Mucosa of rectum (tissue), 2 donors: ENCODE measurements around the gene MAST4.

Experiments used
- H3K27ac ChIP-seq, 2 donors: one replicate each; pipeline ENCODE4 v1.7.0; 2013; ENCODE audit warnings: inconsistent platforms in 2 of 2, low read depth in 2 of 2, low read length in 2 of 2
- H3K27me3 ChIP-seq, 2 donors: one replicate each; pipeline ENCODE4 v1.7.0; 2013; ENCODE audit warnings: low read length in 2 of 2; ENCODE audit not compliant: control insufficient read depth in 2 of 2, insufficient read depth in 2 of 2
- H3K36me3 ChIP-seq, 2 donors: one replicate each; pipeline ENCODE4 v1.7.0; 2013; ENCODE audit warnings: low read length in 2 of 2; ENCODE audit not compliant: control insufficient read depth in 2 of 2, insufficient read depth in 2 of 2
- H3K4me1 ChIP-seq, 2 donors: one replicate each; pipeline ENCODE4 v1.7.0; 2013; ENCODE audit warnings: low read length in 2 of 2, mild to moderate bottlenecking in 1 of 2; ENCODE audit not compliant: control insufficient read depth in 2 of 2, insufficient read depth in 2 of 2
- H3K4me3 ChIP-seq, 2 donors: one replicate each; pipeline ENCODE4 v1.7.0; 2013; ENCODE audit warnings: low read length in 2 of 2
- H3K9ac ChIP-seq, 2 donors: one replicate each; pipeline ENCODE4 v1.7.0; 2013; ENCODE audit warnings: low read length in 2 of 2, low read depth in 1 of 2, mild to moderate bottlenecking in 1 of 2
- H3K9me3 ChIP-seq, 2 donors: one replicate each; pipeline ENCODE4 v1.7.0; 2013; ENCODE audit warnings: low read length in 2 of 2; ENCODE audit not compliant: control insufficient read depth in 2 of 2
- donor health status: healthy.
- donor health status: Normal muscosa, but diverticular disease.

Gene MAST4

DNA sequence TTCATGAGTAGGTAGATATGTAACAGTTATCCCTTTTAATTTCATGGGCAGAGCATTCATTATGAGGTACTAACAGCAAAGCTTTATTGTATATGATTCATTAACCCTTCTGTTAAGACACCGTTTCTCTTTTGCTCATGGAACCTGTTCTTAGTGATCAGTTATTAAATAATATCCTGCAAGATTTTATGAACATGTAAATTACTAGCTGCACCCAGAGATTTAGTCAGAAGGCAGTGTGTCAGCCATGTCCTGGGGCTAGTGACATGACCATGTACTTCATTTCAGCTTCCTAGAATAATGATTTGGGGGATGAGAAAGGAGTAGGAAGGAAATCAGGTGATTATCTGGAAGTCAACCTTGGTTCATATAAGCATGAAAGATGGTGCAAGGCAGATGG is 7.0 kb downstream of the MAST4 start:
- Histone ChIP-seq H3K36me3 (no peaks in the 10 kb centered on the region), H3K27ac (no peak overlapping the region), H3K4me1 (no peaks in the 10 kb centered on the region), H3K9ac (no peak overlapping the region), H3K4me3 (no peak overlapping the region), H3K27me3 (peaks cover 7 to 24% of the 10 kb centered on the region in 2 donors), H3K9me3 (no peaks in the 10 kb centered on the region)

DNA sequence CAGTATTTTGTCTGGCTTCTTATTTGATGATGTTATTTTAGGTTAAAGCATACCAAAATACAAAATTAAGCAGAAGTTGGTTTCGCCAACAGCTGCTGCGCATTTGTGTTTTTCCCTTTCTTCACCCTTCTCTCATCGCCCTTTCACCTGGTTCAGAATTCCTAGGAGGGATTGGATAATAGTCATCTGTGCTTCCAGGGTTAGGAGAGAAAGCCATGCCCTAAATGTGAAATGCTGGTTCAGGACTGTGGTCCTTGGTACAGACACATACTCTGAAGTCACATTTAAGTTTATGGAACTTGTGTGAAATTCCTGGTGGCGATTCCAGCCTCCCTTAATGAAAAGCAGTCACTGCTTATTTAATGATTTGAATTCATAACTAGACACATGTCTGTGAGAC is 7.7 kb downstream of the MAST4 start:
- no peak overlapping the region for H3K4me3 ChIP-seq
- no peak overlapping the region for H3K9ac ChIP-seq
- H3K27me3 ChIP-seq, result peaks cover 3 to 17% of the 10 kb centered on the region in 2 donors

GRCh38 chr5:66606713-66607112 is 10.5 kb downstream of the MAST4 start:
- Histone ChIP-seq H3K4me3 (no peak overlapping the region), H3K27me3 (peaks cover 3 to 5% of the 10 kb centered on the region in 2 donors), H3K9ac (no peak overlapping the region), H3K4me1 (no peaks in the 10 kb centered on the region), H3K36me3 (no peaks in the 10 kb centered on the region), H3K9me3 (no peaks in the 10 kb centered on the region), H3K27ac (no peak overlapping the region)

More for the DNA sequence above, 7.7 kb downstream of the MAST4 start:
- Histone ChIP-seq H3K4me1 (no peaks in the 10 kb centered on the region), H3K27ac (no peak overlapping the region), H3K9me3 (no peaks in the 10 kb centered on the region), H3K36me3 (no peaks in the 10 kb centered on the region)

DNA sequence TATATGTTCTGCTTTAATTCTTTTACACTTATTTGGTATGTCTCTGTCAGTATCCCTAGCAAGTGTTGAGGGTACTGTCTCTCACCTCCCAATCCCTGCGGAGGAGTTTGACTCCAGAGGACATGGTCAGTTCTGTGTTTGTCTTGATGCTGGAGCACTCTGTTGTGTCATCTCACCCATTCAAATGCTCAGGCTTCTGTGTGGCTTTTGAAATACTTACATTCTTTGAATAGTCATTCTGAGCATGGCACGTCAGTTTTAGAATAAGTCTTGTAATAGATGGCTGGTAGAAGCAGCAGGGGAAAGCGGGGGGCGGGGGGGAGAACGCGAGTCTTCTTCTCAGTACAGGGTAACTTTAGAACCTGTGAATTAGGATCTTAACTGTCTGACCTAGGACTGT is 12.3 kb downstream of the MAST4 start:
- Histone ChIP-seq H3K4me1 (no peaks in the 10 kb centered on the region), H3K4me3 (no peak overlapping the region), H3K36me3 (no peaks in the 10 kb centered on the region), H3K27me3 (peaks cover 0 to 5% of the 10 kb centered on the region in 2 donors), H3K9ac (no peak overlapping the region), H3K9me3 (no peaks in the 10 kb centered on the region), H3K27ac (no peak overlapping the region)

DNA sequence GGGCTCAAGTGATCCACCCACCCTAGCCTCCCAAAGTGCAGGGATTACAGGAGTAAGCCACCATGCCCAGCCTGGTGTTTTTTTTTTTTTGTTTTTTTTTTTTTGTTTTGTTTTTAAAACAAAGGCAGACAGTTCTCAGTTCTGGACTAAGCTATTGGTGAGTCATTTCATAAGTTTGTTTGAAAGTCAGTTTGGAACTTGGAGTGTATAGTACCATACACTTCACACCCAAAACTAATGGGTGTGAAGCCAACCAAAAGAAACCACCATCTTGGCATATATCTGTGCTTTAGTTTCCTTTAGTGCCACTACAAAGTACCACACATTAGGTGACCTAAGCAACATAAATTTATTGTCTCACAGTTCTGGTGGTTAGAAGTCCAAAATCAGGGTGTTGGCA is 13.4 kb downstream of the MAST4 start:
- no peaks in the 10 kb centered on the region for H3K4me1 ChIP-seq
- no peak overlapping the region for H3K4me3 ChIP-seq
- H3K36me3 ChIP-seq, result no peaks in the 10 kb centered on the region
- H3K27ac ChIP-seq, result no peak overlapping the region
- H3K9ac ChIP-seq, result no peak overlapping the region
- no peaks in the 10 kb centered on the region for H3K27me3 ChIP-seq
- no peaks in the 10 kb centered on the region for H3K9me3 ChIP-seq

- no peaks in the 10 kb centered on the region for H3K9me3 ChIP-seq
- H3K9ac ChIP-seq, result no peak overlapping the region
- H3K27ac ChIP-seq, result no peak overlapping the region
- H3K27me3 ChIP-seq, result no peaks in the 10 kb centered on the region
- H3K36me3 ChIP-seq, result no peaks in the 10 kb centered on the region
- no peaks in the 10 kb centered on the region for H3K4me1 ChIP-seq
- H3K4me3 ChIP-seq, result no peak overlapping the region
Observed at GRCh38 chr5:66612226-66612625, 16.0 kb downstream of the MAST4 start.

DNA sequence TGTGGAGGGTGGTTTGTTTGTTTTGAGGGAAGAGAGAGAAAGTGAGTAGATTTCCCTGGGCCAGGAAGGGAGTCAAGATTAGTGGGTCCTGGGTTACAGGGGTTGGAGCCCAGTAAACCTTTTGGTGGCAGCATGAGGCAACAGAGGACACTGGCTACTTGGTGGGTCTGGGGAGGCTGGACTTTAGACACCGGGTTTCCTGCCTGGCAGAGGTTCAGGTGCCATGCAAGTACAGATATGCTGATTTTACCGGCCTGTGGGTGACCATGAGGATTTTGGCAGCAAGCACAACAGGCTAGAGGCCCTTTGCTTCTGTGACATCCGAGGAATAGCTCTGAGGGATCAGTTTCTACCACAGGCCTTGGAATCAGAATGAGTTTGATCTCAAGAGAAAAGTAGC is 18.9 kb downstream of the MAST4 start:
- H3K36me3 ChIP-seq, result no peaks in the 10 kb centered on the region

DNA sequence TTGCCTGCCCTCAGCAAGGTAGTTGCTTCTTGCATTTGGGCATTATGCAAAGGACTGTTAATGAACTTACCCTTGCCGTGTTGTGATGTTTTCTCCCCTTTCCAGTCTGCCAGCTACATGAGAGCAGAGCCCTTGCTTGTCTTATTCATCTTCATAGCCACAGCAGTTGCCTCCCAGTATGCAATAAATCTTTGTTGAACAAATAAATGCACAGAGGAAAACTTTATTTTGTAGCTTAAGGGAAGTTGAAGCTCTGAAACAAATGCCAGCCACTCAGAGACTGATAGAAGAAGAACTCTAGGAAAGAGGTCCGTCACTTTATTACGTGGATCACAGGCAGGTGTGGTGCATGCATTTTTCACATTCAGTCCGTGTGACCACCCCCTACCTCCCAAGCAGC is 19.7 kb downstream of the MAST4 start:
- H3K36me3 ChIP-seq, result no peaks in the 10 kb centered on the region
- no peaks in the 10 kb centered on the region for H3K4me1 ChIP-seq
- H3K9me3 ChIP-seq, result no peaks in the 10 kb centered on the region
- H3K27me3 ChIP-seq, result no peaks in the 10 kb centered on the region
- H3K9ac ChIP-seq, result no peak overlapping the region
- H3K27ac ChIP-seq, result no peak overlapping the region
- no peak overlapping the region for H3K4me3 ChIP-seq

More for the DNA sequence above, 18.9 kb downstream of the MAST4 start:
- Histone ChIP-seq H3K9me3 (no peaks in the 10 kb centered on the region), H3K4me3 (no peak overlapping the region), H3K4me1 (no peaks in the 10 kb centered on the region), H3K27ac (no peak overlapping the region), H3K9ac (no peak overlapping the region), H3K27me3 (no peaks in the 10 kb centered on the region)

DNA sequence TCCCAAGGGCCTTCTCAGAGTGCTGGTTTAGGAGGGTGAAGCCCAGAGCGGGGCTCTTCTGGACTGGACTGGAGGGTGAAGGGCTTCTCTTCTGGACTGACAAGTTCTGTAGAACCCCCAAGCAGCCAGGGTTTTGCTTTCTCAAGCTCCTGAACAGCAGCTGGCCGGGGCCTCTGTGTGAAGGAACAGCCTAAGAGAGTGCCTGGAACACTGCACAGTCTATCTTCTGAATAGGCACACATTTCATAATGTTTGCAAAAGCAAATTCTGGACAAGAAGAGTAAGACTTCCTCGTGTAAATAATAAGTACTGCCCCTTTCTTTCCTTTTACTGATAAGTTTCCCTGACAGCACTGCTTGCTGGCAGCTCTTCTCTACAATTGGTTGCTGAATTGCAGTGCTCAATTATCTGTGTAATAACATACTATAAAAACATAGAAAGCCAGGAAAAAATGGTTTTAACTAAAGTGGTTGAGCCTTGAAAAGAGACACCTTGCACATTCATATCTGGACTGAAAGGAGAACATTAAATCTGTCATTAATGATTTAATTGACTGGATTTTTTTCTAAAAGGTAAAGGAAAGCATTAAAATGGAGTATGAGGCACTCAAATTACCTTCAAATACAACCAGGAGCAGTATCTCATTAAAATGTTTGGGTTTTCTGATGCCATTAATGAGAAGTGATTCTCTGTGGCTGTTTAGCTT is 20.5 kb downstream of the MAST4 start:
- Histone ChIP-seq H3K4me3 (no peak overlapping the region), H3K27ac (no peak overlapping the region), H3K4me1 (no peaks in the 10 kb centered on the region), H3K27me3 (no peaks in the 10 kb centered on the region), H3K36me3 (no peaks in the 10 kb centered on the region), H3K9ac (no peak overlapping the region), H3K9me3 (no peaks in the 10 kb centered on the region)

DNA sequence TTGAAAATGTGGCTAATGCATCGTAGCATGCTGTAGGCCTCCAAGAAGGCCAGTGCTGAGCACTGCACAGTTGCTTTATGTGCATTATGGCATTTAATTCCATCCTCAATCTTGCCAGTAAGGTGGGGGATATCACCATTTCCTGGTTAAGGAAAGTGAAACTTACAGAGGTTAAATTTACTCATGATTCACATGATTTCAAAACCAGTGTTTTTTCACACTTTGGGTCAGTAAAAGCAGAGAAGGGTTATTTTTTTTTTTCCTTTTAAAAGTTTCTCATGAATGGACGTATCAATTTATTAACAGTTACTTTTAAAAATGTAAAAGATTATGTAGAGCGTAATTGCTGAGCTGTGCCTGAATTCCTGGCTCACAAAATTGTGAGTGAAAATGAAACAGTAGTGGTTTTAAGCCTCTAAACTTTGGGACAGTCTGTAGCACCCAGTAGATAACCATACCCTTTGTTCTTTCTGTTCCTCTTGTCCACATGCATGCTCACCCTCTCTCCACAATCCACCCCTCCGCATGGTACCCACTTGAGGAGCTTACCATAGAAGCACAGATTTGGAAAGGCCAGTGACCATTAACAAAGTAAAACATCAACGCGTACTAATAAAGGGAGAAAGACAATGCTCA is 21.2 kb downstream of the MAST4 start:
- Histone ChIP-seq H3K27me3 (no peaks in the 10 kb centered on the region), H3K36me3 (no peaks in the 10 kb centered on the region), H3K27ac (no peak overlapping the region), H3K4me3 (no peak overlapping the region), H3K4me1 (no peaks in the 10 kb centered on the region), H3K9me3 (no peaks in the 10 kb centered on the region), H3K9ac (no peak overlapping the region)
